GM12878 (cell line): ENCODE results near the gene CNKSR3. TPM values are rescaled to one million over a fixed set of nuclear protein-coding genes. Genes with fewer than 3 reads are reported as not detected.

Experiments
- ATAC-seq: fragments of 200-7000 bp; cut with Tn5 transposase; 3 replicates; pipeline ENCODE4 v1.9.1; 2020; ENCODE audit warnings: mild to moderate bottlenecking, moderate library complexity
- BruUV-seq: library from RNA; stranded (reverse); fragments of 400-500 nt; replicated peaks from 2 replicates; lab custom pipeline; 2021; lab: Mats Ljungman, UMichigan
- CTCF ChIA-PET: fragments of 300-600 bp; sonication (Branson Sonifier 250); formaldehyde crosslinking; extraction: SDS; loops from one replicate; lab custom pipeline; 2021; ENCODE audit warnings: inconsistent platforms; lab: Yijun Ruan, JAX
- POLR2A ChIA-PET: fragments of 350-600 bp; formaldehyde crosslinking; extraction: SDS; loops from one replicate; lab custom pipeline; 2021; ENCODE audit warnings: inconsistent platforms; lab: Charles Lee
- RAD21 ChIA-PET: fragments of 300-600 bp; sonication (Branson Sonifier 250); formaldehyde crosslinking; loops from one replicate; lab custom pipeline; 2023; ENCODE audit warnings: antibody characterized with exemption; ENCODE audit not compliant: unreplicated experiment; lab: Charles Lee
- SMC1A ChIA-PET: fragments of 300-600 bp; sonication (Branson Sonifier 250); formaldehyde crosslinking; loops from one replicate; lab custom pipeline; 2023; ENCODE audit not compliant: unreplicated experiment, uncharacterized antibody; lab: Charles Lee
- DNase-seq: peaks from one replicate; pipeline ENCODE4 v3.0.0-alpha.2; 2011; ENCODE audit warnings: low read depth, low spot score
- FAIRE-seq: peaks from 3 replicates; lab custom pipeline; 2011; peaks lifted over from hg19 to GRCh38; lab: Jason Lieb, UNC
- H2AFZ ChIP-seq: 2 replicates; pipeline ENCODE4 v1.6.0; 2011; ENCODE audit warnings: low read depth, low read length, control low read depth; ENCODE audit not compliant: control insufficient read depth
- H3K27ac ChIP-seq: 2 replicates; pipeline ENCODE4 v1.5.1; 2011; ENCODE audit warnings: control low read depth; ENCODE audit not compliant: control insufficient read depth, insufficient read depth
- H3K27me3 ChIP-seq, 2 experiments: replicated peaks in 1 of 2; 2 replicates each; pipeline versions ENCODE4 v1.6.0 to v1.6.1; 2011; ENCODE audit warnings: low read length in 1 of 2; ENCODE audit not compliant: control insufficient read depth in 2 of 2, insufficient read depth in 2 of 2
- H3K36me3 ChIP-seq, 2 experiments: 2 replicates each; pipeline ENCODE4 v1.5.1; 2011; ENCODE audit warnings: low read length in 1 of 2; ENCODE audit not compliant: control insufficient read depth in 2 of 2, insufficient read depth in 2 of 2
- H3K4me1 ChIP-seq: 2 replicates; pipeline ENCODE4 v1.6.1; 2011; ENCODE audit warnings: mild to moderate bottlenecking, low read length, moderate library complexity, mixed read lengths; ENCODE audit not compliant: control insufficient read depth, insufficient read depth
- H3K4me2 ChIP-seq: 2 replicates; pipeline ENCODE4 v1.6.0; 2011; ENCODE audit warnings: control low read depth; ENCODE audit not compliant: control insufficient read depth, insufficient read depth
- H3K4me3 ChIP-seq: fragments of 200-600 bp; sonication (generic); 2 replicates; pipeline ENCODE4 v1.5.1; 2016
- H3K79me2 ChIP-seq: 2 replicates; pipeline ENCODE4 v1.6.0; 2011; ENCODE audit warnings: low read length; ENCODE audit not compliant: control insufficient read depth, insufficient read depth
- H3K9ac ChIP-seq: 2 replicates; pipeline ENCODE4 v1.8.0; 2011; ENCODE audit warnings: low read length, control low read depth, mixed read lengths; ENCODE audit not compliant: control insufficient read depth, insufficient read depth
- H3K9me3 ChIP-seq: replicated peaks from 3 replicates; pipeline ENCODE4 v1.5.1; 2011; ENCODE audit warnings: mild to moderate bottlenecking, low read length; ENCODE audit not compliant: control insufficient read depth, insufficient read depth
- H4K20me1 ChIP-seq: 2 replicates; pipeline ENCODE4 v1.6.0; 2011; ENCODE audit not compliant: control insufficient read depth, insufficient read depth
- ASH2L ChIP-seq: fragments of 300-600, 200-600 bp; sonication (generic); IDR thresholded peaks from 2 replicates; pipeline ENCODE4 v1.6.1; 2017; ENCODE audit warnings: low read depth, mild to moderate bottlenecking, borderline replicate concordance
- BACH1 ChIP-seq: fragments of 450-650 bp; IDR thresholded peaks from 2 replicates; pipeline ENCODE4 v1.6.1; 2017; ENCODE audit warnings: mild to moderate bottlenecking, borderline replicate concordance
- CEBPB ChIP-seq, 2 experiments: fragments of 150-350 bp in 1 of 2; IDR thresholded peaks; 2 replicates each; pipeline ENCODE4 v1.6.1; 2012 to 2014; ENCODE audit warnings: low read depth in 2 of 2, low read length in 2 of 2, borderline replicate concordance in 1 of 2, inconsistent platforms in 1 of 2
- SIN3A ChIP-seq: IDR thresholded peaks from 2 replicates; pipeline ENCODE4 v1.6.1; 2012; ENCODE audit warnings: low read depth, low read length, improper control_type of control experiment
- WRNIP1 ChIP-seq: IDR thresholded peaks from 2 replicates; pipeline ENCODE4 v1.6.1; 2011; ENCODE audit warnings: low read depth, low read length, improper control_type of control experiment, borderline replicate concordance
- WGBS: methylation state at CpG from one replicate; pipeline ENCODE4 v1.1.6; 2016; ENCODE audit warnings: low lambda C conversion rate; ENCODE audit not compliant: insufficient replicate concordance, insufficient coverage; ENCODE audit errors: missing lambda C conversion rate; 5-methylcytosine and 5-hydroxymethylcytosine counted together
- in situ Hi-C: fragments of 300-500 bp; cut with MboI; formaldehyde crosslinking; loops from 9 replicates; pipeline ENCODE4 v1.14.3; 2018; ENCODE audit warnings: mixed read lengths
- intact Hi-C: fragments of 100-400 bp; cut with micrococcal nuclease; formaldehyde crosslinking; loops from one replicate; pipeline ENCODE4 v1.14.2; 2022; ENCODE audit not compliant: unreplicated experiment
- polyA plus RNA-seq, 11 experiments: library from polyadenylated mRNA; depleted of rRNA in 4 of 11; unstranded in 6 of 11; stranded (reverse) in 5 of 11; fragments of >200 nt; fragmentation: Nextera tagmentation in 4 of 11; fragmentation: Illumina TruSeq in 1 of 11; extraction: Ambion mirVana in 4 of 11; extraction: Trizol in 1 of 11; gene quantifications; 1 replicate in 1 of 11; 2 replicates in 10 of 11; pipeline versions ENCODE4 v1.2.1 to v1.2.3, GENCODE V29; 2011 to 2016; ENCODE audit warnings: inconsistent platforms in 2 of 11, missing spikeins in 2 of 11, low read depth in 1 of 11
- total RNA-seq, 4 experiments: library from RNA; depleted of rRNA in 3 of 4; stranded (reverse); fragments of >200 nt in 3 of 4; fragmentation: Illumina TruSeq in 1 of 4; extraction: Trizol in 1 of 4; gene quantifications; 2 replicates each; pipeline versions ENCODE4 v1.2.1 to v1.2.3, GENCODE V29; 2013 to 2021

Gene CNKSR3
- total and polyA plus RNA-seq, 10 of the 15 experiments (the other 5 are each of a cell fraction or from before 2014, with no cell fraction given): under 0.01 to 0.48 (median 0.12) TPM; not detected in 2

DNA sequence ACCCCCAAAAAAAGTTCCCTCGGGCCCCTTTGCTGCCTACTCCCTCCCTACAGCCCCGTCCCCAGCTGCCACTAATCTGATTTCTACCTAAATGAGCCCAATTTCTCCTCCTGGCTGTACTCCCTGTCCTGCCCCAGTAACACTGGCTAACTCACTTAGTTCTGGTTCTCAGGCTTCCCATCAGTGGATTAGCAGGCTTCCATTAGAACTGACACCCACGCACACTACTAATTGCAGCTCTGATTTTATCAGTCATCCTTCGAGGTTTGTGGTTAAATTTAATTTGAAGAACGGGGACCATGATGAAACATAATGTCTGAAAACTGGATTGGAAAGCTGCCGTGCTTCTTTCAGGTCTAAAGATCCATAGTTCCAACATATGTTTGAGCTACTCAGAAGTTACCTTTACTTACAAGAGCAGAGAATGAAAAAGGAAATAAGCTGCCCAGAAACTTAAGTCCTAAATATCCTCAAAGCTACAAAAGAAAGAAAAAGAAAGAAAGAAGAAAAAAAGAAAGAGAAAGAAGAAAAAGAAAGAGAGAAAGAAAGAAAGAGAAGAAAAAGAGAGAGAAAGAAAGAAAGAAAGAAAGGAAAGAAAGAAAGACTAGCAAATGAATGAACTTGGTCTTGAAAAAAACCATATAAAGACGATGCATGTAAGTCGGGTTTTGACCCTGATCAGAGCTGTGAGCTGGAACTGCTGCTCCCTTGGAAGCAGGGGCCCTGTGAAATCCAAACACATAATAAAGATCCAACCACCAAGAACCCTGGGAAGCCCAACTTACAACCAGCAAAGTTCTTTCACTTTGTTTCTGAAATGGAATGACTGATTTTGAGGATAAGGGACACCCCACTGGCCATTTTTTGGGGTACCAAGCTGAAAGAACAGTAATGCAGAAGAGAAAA, 51.7 kb downstream of the CNKSR3 start:
- Histone ChIP-seq H3K27me3 (peaks cover 0 to 2% of the 10 kb centered on the region in 2 experiments; a peak in 1 of 4 replicates), H3K4me2 (no peak overlapping the region), H3K36me3 (no peaks in the 10 kb centered on the region), H3K9ac (no peak overlapping the region), H3K27ac (no peak overlapping the region), H3K4me1 (no peaks in the 10 kb centered on the region), H3K9me3 (no peaks in the 10 kb centered on the region), H2AFZ (no peak overlapping the region), H4K20me1 (no peaks in the 10 kb centered on the region), H3K4me3 (no peak overlapping the region), H3K79me2 (no peaks in the 10 kb centered on the region)
- TF ChIP-seq BACH1 (no peak), SIN3A (no peak), ASH2L (no peak)
- CTCF ChIA-PET: interaction anchor here (1.1 kb wide), 1 partner anchor 17 kb away, joined by 3 read pairs; no protein-coding TSS in a partner anchor
- POLR2A ChIA-PET: no interaction called here
- WGBS: 26% methylated on average over 8 of the region's 8 CpGs
- DNase-seq (no peak), FAIRE-seq (no peak), ATAC-seq (no peak)
- intact Hi-C loops (no loop called here), in situ Hi-C loops (no loop called here)
- no TSS peak for BruUV-seq
- SMC1A ChIA-PET: interaction anchor here (0.6 to 1.3 kb wide), 3 partner anchors 88 to 306 kb away, joined by 3 read pairs; no protein-coding TSS in a partner anchor
- RAD21 ChIA-PET: interaction anchor here (0.7 kb wide), 1 partner anchor 92 kb away, joined by 3 read pairs; no protein-coding TSS in a partner anchor

GRCh38 chr6:154457881-154458284, 52.6 kb downstream of the CNKSR3 start:
- FAIRE-seq (no peak), ATAC-seq (no peak)
- intact Hi-C loops: no loop called here
- WGBS: 26% methylated on average over 5 of the region's 5 CpGs
- no peak for TF ChIP-seq WRNIP1
- TF ChIP-seq CEBPB (IDR thresholded peaks at IDR 0.05; ENCODE audit: borderline replicate concordance in 1 of 2, low read depth in 2 of 2, low read length in 2 of 2): no peak
- TF ChIP-seq, all 136 proteins: peak for 0
- Histone ChIP-seq H3K79me2 (no peaks in the 10 kb centered on the region), H2AFZ (no peak overlapping the region), H3K9me3 (no peaks in the 10 kb centered on the region), H3K27me3 (peaks cover 0 to 2% of the 10 kb centered on the region in 2 experiments; a peak in 1 of 4 replicates), H3K4me3 (no peak overlapping the region), H3K4me1 (no peaks in the 10 kb centered on the region), H3K9ac (no peak overlapping the region), H3K36me3 (no peaks in the 10 kb centered on the region), H4K20me1 (no peaks in the 10 kb centered on the region), H3K4me2 (no peak overlapping the region), H3K27ac (no peak overlapping the region)
- BruUV-seq: no TSS peak
- DNase-seq: no peak
- in situ Hi-C loops: no loop called here
- RAD21 ChIA-PET: no interaction called here
- CTCF ChIA-PET: no interaction called here
- SMC1A ChIA-PET: no interaction called here
- POLR2A ChIA-PET: no interaction called here
